ENCODE data around the gene CTXND2. TPM values are rescaled to one million over a fixed set of nuclear protein-coding genes. Genes with fewer than 3 reads are reported as not detected.
"Not testable (repeated sequence)": the region's sequence is repeated elsewhere in the genome, so short reads cannot be mapped to it uniquely, and the experiment has no call there.

The CTXND2 gene
- total RNA-seq, 3 donors from 2014 or later = not detected

GRCh38 chr1:150881331-150882070 is 5.4 kb upstream of the CTXND2 start:
- intact Hi-C loops (cut with DNase I; ENCODE audit: low total_unique reads) = no loop called here
- H3K4me1 ChIP-seq = no peaks in the 10 kb centered on the region
- no peaks in the 10 kb centered on the region for H3K9me3 ChIP-seq
- DNase-seq (ENCODE audit: low spot score in 2 of 2) = no peak
- no peaks in the 10 kb centered on the region for H3K27me3 ChIP-seq
- H3K36me3 ChIP-seq = no peaks in the 10 kb centered on the region
- TF ChIP-seq POLR2AphosphoS5 (IDR thresholded peaks at IDR 0.05) = peak in 2 of 3 donors; percentile 32 to 50
- TF ChIP-seq CTCF (IDR thresholded peaks at IDR 0.05) = no peak
- no peak for TF ChIP-seq POLR2A (IDR thresholded peaks at IDR 0.05)
- peak overlapping the region; percentile 69 to 90 for H3K27ac ChIP-seq
- H3K4me3 ChIP-seq = peak overlapping the region in 2 of 3 donors; percentile 3 to 35

- H3K4me1 ChIP-seq; DNase-seq (ENCODE audit: low spot score in 2 of 2); H3K27me3 ChIP-seq; H3K36me3 ChIP-seq; H3K27ac ChIP-seq; H3K4me3 ChIP-seq; intact Hi-C loops (cut with DNase I; ENCODE audit: low total_unique reads); H3K9me3 ChIP-seq: not testable (repeated sequence)
Observed at GRCh38 chr1:150883121-150883520, 3.8 kb upstream of the CTXND2 start.

- DNase-seq (ENCODE audit: low spot score in 2 of 2) = no peak
- intact Hi-C loops (cut with DNase I; ENCODE audit: low total_unique reads) = no loop called here
- Histone ChIP-seq H3K27me3 (no peaks in the 10 kb centered on the region), H3K4me3 (no peak overlapping the region), H3K9me3 (no peaks in the 10 kb centered on the region), H3K36me3 (no peaks in the 10 kb centered on the region), H3K27ac (no peak overlapping the region), H3K4me1 (no peaks in the 10 kb centered on the region)
- TF ChIP-seq CTCF (IDR thresholded peaks at IDR 0.05) = no peak
- TF ChIP-seq POLR2AphosphoS5 (IDR thresholded peaks at IDR 0.05) = no peak
- no peak for TF ChIP-seq POLR2A (IDR thresholded peaks at IDR 0.05)
Observed at GRCh38 chr1:150888727-150889126, 1.8 kb downstream of the CTXND2 start.

- intact Hi-C loops (cut with DNase I; ENCODE audit: low total_unique reads) = no loop called here
- H3K27ac ChIP-seq = no peak overlapping the region
Observed at GRCh38 chr1:150890033-150890416, 3.1 kb downstream of the CTXND2 start.

GRCh38 chr1:150893336-150893913 is 6.5 kb downstream of the CTXND2 start:
- no peaks in the 10 kb centered on the region for H3K36me3 ChIP-seq
- H3K4me1 ChIP-seq = no peaks in the 10 kb centered on the region
- H3K4me3 ChIP-seq = no peak overlapping the region
- no peaks in the 10 kb centered on the region for H3K9me3 ChIP-seq
- TF ChIP-seq POLR2A (IDR thresholded peaks at IDR 0.05) (no peak), POLR2AphosphoS5 (IDR thresholded peaks at IDR 0.05) (no peak), CTCF (IDR thresholded peaks at IDR 0.05) (no peak)
- intact Hi-C loops (cut with DNase I; ENCODE audit: low total_unique reads) = no loop called here
- no peaks in the 10 kb centered on the region for H3K27me3 ChIP-seq
- DNase-seq (ENCODE audit: low spot score in 2 of 2) = no peak
- H3K27ac ChIP-seq = no peak overlapping the region

More at GRCh38 chr1:150890033-150890416, 3.1 kb downstream of the CTXND2 start:
- no peak for DNase-seq (ENCODE audit: low spot score in 2 of 2)
- H3K9me3 ChIP-seq = no peaks in the 10 kb centered on the region
- H3K4me3 ChIP-seq = no peak overlapping the region
- TF ChIP-seq POLR2A (IDR thresholded peaks at IDR 0.05) (no peak), POLR2AphosphoS5 (IDR thresholded peaks at IDR 0.05) (no peak), CTCF (IDR thresholded peaks at IDR 0.05) (no peak)
- H3K27me3 ChIP-seq = no peaks in the 10 kb centered on the region
- H3K4me1 ChIP-seq = no peaks in the 10 kb centered on the region
- H3K36me3 ChIP-seq = no peaks in the 10 kb centered on the region

All from breast epithelium (tissue), 4 donors.